Nephron progenitor cell (in vitro differentiated cells): Measurements from ENCODE around the gene TMEM131L.
"Not testable (repeated sequence)": the region's sequence is repeated elsewhere in the genome, so short reads cannot be mapped to it uniquely, and the experiment has no call there.

Source experiments
- DNase-seq: peaks from one replicate; pipeline ENCODE4 v3.0.0; 2021
- H3K27ac Mint-ChIP-seq: 2 replicates; pipeline ENCODE4 v1.8.0; 2021; ENCODE audit warnings: mild to moderate bottlenecking, moderate library complexity, mixed read lengths
- H3K27me3 Mint-ChIP-seq: 2 replicates; pipeline ENCODE4 v1.8.0; 2021; ENCODE audit warnings: mild to moderate bottlenecking, low read depth, mixed read lengths; ENCODE audit not compliant: poor library complexity
- H3K36me3 Mint-ChIP-seq: 2 replicates; pipeline ENCODE4 v1.8.0; 2021; ENCODE audit warnings: low read depth, mixed read lengths
- H3K4me1 Mint-ChIP-seq: 2 replicates; pipeline ENCODE4 v1.8.0; 2021; ENCODE audit warnings: mixed read lengths
- H3K4me3 Mint-ChIP-seq: 2 replicates; pipeline ENCODE4 v1.8.0; 2021; ENCODE audit warnings: mild to moderate bottlenecking, moderate library complexity, mixed read lengths
- H3K9me3 Mint-ChIP-seq: 2 replicates; pipeline ENCODE4 v1.8.0; 2021; ENCODE audit warnings: mild to moderate bottlenecking, moderate library complexity, mixed read lengths
- TF ChIP-seq, protein P1 (sequence below): fragments of 200-600 bp; sonication (generic); IDR thresholded peaks from 2 replicates; pipeline ENCODE4 v1.5.0; 2021; ENCODE audit warnings: antibody characterized with exemption

Gene TMEM131L

DNA sequence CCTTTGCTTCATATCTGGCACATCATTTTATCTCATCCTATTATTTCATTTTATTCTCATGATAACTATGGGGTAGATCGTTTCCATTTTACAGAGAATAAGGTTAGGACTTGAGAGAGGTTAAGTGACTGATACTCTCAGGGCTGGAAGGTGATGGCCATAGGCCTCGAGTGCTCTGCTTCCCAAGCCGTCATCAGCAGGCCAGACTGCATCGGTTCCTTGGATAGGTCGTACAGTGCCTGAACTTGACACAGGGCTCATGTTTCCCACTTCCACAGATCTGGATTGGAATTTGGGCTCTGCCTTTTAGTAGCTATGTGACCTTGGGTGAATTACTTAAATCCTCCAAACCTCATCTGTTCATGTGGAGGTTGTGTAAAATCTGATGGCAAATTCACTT lies 81.4 kb downstream of the TMEM131L start:
- no peak overlapping the region for H3K4me3 Mint-ChIP-seq
- no peaks in the 10 kb centered on the region for H3K9me3 Mint-ChIP-seq
- H3K27me3 Mint-ChIP-seq = peaks cover 2% of the 10 kb centered on the region
- H3K4me1 Mint-ChIP-seq = peaks cover 17% of the 10 kb centered on the region
- DNase-seq = no peak
- H3K27ac Mint-ChIP-seq = no peak overlapping the region
- TF ChIP-seq, protein P1, sequence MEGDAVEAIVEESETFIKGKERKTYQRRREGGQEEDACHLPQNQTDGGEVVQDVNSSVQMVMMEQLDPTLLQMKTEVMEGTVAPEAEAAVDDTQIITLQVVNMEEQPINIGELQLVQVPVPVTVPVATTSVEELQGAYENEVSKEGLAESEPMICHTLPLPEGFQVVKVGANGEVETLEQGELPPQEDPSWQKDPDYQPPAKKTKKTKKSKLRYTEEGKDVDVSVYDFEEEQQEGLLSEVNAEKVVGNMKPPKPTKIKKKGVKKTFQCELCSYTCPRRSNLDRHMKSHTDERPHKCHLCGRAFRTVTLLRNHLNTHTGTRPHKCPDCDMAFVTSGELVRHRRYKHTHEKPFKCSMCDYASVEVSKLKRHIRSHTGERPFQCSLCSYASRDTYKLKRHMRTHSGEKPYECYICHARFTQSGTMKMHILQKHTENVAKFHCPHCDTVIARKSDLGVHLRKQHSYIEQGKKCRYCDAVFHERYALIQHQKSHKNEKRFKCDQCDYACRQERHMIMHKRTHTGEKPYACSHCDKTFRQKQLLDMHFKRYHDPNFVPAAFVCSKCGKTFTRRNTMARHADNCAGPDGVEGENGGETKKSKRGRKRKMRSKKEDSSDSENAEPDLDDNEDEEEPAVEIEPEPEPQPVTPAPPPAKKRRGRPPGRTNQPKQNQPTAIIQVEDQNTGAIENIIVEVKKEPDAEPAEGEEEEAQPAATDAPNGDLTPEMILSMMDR = no peak
- peaks cover 16% of the 10 kb centered on the region for H3K36me3 Mint-ChIP-seq

DNA sequence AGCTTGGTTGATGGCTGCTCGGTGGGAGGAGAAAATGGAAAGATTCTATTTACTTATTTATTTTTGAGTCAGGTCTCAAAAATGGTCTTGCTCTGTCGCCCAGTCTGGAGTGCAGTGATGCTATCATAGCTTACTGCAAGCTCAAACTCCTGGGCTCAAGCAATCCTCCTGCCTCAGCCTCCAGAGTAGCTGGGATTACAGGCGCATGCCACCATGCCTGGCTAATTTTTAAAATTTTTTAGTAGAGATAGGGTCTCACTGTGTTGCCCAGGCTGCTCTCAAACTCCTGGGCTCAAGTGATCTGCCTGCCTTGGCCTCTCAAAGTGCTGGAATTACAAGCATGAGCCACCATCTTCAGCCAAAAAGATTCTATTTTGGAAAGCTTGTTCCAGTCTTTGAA lies 82.7 kb downstream of the TMEM131L start:
- peaks cover 28% of the 10 kb centered on the region for H3K4me1 Mint-ChIP-seq
- not testable (repeated sequence) for H3K27me3 Mint-ChIP-seq, H3K4me3 Mint-ChIP-seq, H3K27ac Mint-ChIP-seq, H3K9me3 Mint-ChIP-seq, DNase-seq
- peaks cover 13% of the 10 kb centered on the region for H3K36me3 Mint-ChIP-seq

DNA sequence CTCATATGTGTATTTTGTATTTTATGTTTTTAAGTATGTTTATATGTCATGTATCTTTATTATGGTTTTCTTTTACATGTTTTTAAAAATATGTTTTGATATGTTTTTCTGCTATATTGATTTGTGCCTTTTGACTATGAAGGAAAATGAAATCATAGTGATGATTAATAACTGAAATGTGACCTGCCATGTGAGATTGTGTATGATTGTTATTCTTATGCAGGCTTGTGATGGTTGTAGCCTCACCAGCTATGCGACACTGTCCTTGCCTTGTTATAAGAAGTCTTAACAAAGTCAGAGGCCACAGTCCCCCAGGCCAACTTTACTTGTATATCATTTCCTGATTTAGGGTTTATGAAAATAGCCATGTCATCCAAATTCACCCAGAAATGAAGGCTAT lies 83.2 kb downstream of the TMEM131L start:
- Mint-ChIP-seq H3K4me3 (no peak overlapping the region), H3K4me1 (peaks cover 28% of the 10 kb centered on the region), H3K36me3 (peaks cover 12% of the 10 kb centered on the region), H3K27ac (no peak overlapping the region), H3K27me3 (peaks cover 2% of the 10 kb centered on the region), H3K9me3 (no peaks in the 10 kb centered on the region)
- DNase-seq = no peak
- TF ChIP-seq, protein P1 = no peak

DNA sequence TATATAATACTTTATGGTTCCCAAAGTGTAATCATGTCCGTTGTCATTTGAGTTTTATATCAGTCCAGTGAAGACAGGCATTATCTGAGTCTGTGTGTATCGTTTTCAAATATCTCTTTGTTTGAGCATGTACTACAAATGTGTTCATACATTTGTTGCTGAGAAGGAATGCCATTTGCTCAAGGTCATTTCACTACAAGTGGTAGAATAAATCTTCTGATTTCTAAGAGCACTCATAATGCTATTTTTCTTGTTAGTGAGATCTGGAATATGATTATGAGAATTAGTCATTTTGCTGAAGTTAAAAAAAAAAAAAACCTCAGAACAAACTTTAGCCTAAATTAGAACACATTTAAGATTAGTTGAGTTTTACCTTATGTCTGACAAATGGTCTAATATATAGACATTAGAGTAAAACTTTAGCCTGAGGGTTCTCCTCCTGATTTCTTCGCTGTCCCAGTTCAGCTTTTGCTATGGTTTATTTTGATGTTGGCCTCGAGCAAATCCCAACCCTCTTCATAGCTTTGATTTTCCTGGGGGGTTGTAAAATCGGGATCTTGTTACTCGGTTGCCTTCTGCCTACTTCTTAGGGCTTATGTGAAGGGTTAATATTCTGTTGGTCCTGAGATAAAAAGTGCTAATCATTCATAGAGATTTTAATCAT lies 87.1 kb downstream of the TMEM131L start:
- no peaks in the 10 kb centered on the region for H3K27me3 Mint-ChIP-seq
- TF ChIP-seq, protein P1 = no peak
- H3K9me3 Mint-ChIP-seq = no peaks in the 10 kb centered on the region
- DNase-seq = no peak
- peaks cover 11% of the 10 kb centered on the region for H3K4me1 Mint-ChIP-seq
- H3K36me3 Mint-ChIP-seq = peaks cover 28% of the 10 kb centered on the region
- H3K27ac Mint-ChIP-seq = no peak overlapping the region
- H3K4me3 Mint-ChIP-seq = no peak overlapping the region

DNA sequence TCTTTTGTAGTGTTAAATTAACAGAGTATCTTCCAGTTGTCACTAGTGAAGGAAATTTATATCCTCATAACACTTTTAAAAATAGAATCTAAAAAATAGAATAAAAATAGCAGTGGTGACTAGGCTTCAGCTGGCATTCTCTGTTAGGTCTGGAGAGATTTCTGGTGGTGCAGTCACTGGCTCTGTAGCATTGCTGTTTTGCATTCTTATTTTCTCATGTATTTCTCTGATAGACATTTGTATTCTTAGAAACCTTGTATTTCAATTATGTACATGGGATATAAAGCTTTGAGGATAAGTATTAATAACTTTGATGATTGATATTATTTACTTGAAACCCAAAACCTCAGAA lies 87.6 kb downstream of the TMEM131L start:
- H3K27ac Mint-ChIP-seq = no peak overlapping the region

DNA sequence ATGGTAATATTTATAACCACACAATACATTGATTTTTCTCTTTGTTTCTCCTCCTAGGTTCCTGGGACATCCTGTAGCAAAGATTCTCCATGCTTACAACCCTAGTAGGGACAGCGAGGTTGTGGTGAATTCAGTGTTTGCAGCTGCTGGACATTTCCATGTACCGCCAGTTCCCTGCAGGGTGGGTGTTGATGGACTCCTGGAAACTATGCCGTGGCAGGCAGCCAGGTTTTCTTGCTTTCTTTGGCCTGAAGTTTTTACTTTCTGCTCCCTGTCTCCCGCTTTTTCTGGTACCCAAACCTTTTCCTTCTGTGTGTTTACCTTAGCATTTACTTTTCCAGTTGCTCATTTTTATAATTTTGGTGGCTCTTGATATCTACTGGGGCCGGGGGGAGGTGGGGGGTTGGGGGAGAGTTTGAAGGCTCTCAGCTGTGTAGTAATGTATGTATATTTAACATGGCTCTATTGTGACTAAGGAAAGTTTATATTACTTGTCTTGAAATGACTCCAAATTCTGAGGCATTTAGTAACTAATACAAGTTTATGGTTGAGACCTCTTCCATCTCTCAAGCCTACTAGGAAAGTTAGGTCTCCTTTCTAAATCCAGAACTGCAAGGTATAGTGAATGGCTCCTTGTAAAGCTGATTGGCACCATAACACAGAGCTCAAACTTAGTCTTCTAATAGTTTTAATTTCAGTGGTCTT lies 89.7 kb downstream of the TMEM131L start:
- Mint-ChIP-seq H3K27me3 (no peaks in the 10 kb centered on the region), H3K27ac (no peak overlapping the region), H3K36me3 (peaks cover 49% of the 10 kb centered on the region), H3K4me1 (peaks cover 11% of the 10 kb centered on the region), H3K9me3 (peaks cover 4% of the 10 kb centered on the region), H3K4me3 (no peak overlapping the region)
- TF ChIP-seq, protein P1 = no peak
- DNase-seq = no peak

More for the DNA sequence above, 87.6 kb downstream of the TMEM131L start:
- DNase-seq = no peak
- H3K27me3 Mint-ChIP-seq = no peaks in the 10 kb centered on the region
- H3K4me3 Mint-ChIP-seq = no peak overlapping the region
- H3K36me3 Mint-ChIP-seq = peaks cover 33% of the 10 kb centered on the region
- H3K9me3 Mint-ChIP-seq = no peaks in the 10 kb centered on the region
- H3K4me1 Mint-ChIP-seq = peaks cover 11% of the 10 kb centered on the region
- TF ChIP-seq, protein P1 = no peak
